Ovary (tissue), 9 donors: ENCODE results near the gene NBDY. TPM values are rescaled to one million over a fixed set of nuclear protein-coding genes. Genes with fewer than 3 reads are reported as not detected.

Experiments
- DNase-seq, 5 donors: peaks; one replicate each; pipeline ENCODE4 v3.0.0-alpha.2; 2019 to 2020
- H3K27ac ChIP-seq, 2 donors: fragments of 200-600 bp; one replicate each; pipeline versions ENCODE4 v1.5.1 to v1.8.0; 2019 to 2022
- H3K27me3 ChIP-seq: fragments of 200-600 bp; one replicate; pipeline ENCODE4 v1.8.0; 2022
- H3K36me3 ChIP-seq: fragments of 200-600 bp; sonication (generic); one replicate; pipeline ENCODE4 v1.5.1; 2019
- H3K4me1 ChIP-seq: one replicate; pipeline ENCODE4 v1.8.1; 2013; ENCODE audit warnings: mild to moderate bottlenecking, moderate library complexity; ENCODE audit not compliant: insufficient read depth
- H3K4me3 ChIP-seq: fragments of 200-600 bp; sonication (generic); one replicate; pipeline ENCODE4 v1.5.1; 2017
- H3K9me3 ChIP-seq, 2 donors: fragments of 200-600 bp in 1 of 2; sonication (generic) in 1 of 2; one replicate each; pipeline versions ENCODE4 v1.5.1 to v1.8.1; 2013 to 2019; ENCODE audit warnings: mild to moderate bottlenecking in 1 of 2, moderate library complexity in 1 of 2
- EP300 ChIP-seq: sonication (generic); formaldehyde crosslinking; IDR thresholded peaks from one replicate; pipeline ENCODE4 v1.6.1; 2017; ENCODE audit warnings: antibody characterized with exemption
- POLR2A ChIP-seq: fragments of 450-650 bp; IDR thresholded peaks from one replicate; pipeline ENCODE4 v1.6.1; 2017; ENCODE audit warnings: antibody characterized with exemption, mild to moderate bottlenecking, moderate library complexity
- WGBS, 3 donors: extraction: QIAGEN DNeasy Blood & Tissue Kit in 1 of 3; methylation state at CpG; one replicate each; pipeline versions ENCODE4 v1.1.5 to v1.1.7; 2013 to 2017; 5-methylcytosine and 5-hydroxymethylcytosine counted together
- intact Hi-C, 4 donors: fragments of 100-400 bp; cut with DNase I; formaldehyde crosslinking; loops; one replicate each; pipeline versions ENCODE4 v1.11.0 to v1.15.1; 2022 to 2023
- polyA plus RNA-seq, 2 donors: library from polyadenylated mRNA; stranded (reverse); fragments of 200-250 nt in 1 of 2; fragments of 350-450 nt in 1 of 2; fragmentation: Illumina TruSeq in 1 of 2; extraction: RNeasy Lipid Tissue Mini Kit (QIAGEN cat#74804) in 1 of 2; gene quantifications; one replicate each; pipeline ENCODE4 v1.2.3, GENCODE V29; 2013 to 2014
- total RNA-seq, 7 donors: library from RNA; depleted of rRNA in 2 of 7; stranded (reverse); fragments of >200 nt in 2 of 7; fragmentation: NEBNext Ultra II Directional in 3 of 7; extraction: Animal tissue kit (Norgen Biotek cat#: 25700) in 3 of 7; gene quantifications; one replicate each; pipeline versions ENCODE4 v1.1.0 to v1.2.4, GENCODE V29; 2016 to 2023
- TF ChIP-seq, protein P1 (sequence below), 3 donors: fragments of 450-650 bp in 2 of 3; fragments of 200-600 bp in 1 of 3; IDR thresholded peaks; one replicate each; pipeline versions ENCODE4 v1.5.1 to v1.8.0; 2016 to 2022; ENCODE audit warnings: antibody characterized with exemption in 3 of 3, mild to moderate bottlenecking in 1 of 3
- donor health status: DM: no; HTN: no; CAD: no; lungs with moderate emphysema.
- donor health status: DM: no; HTN: no; CAD: no.
- donor health status: Bipolar disorder and iron deficiency.
- donor health status: DM: yes; HTN: yes; CAD: no.
- donor health status: DM: no; HTN: no; CAD: no.
- donor health status: DM: yes; HTN: yes; CAD: no.

NBDY gene
- total and polyA plus RNA-seq, 9 donors: 11.9 to 60.9 (median 35.1) TPM

GRCh38 chrX:56784666-56785065 is 55.6 kb downstream of the NBDY start:
- Histone ChIP-seq H3K27ac (no peak overlapping the region), H3K4me3 (no peak overlapping the region), H3K4me1 (peaks cover 1% of the 10 kb centered on the region), H3K9me3 (no peaks in the 10 kb centered on the region), H3K27me3 (no peaks in the 10 kb centered on the region), H3K36me3 (no peaks in the 10 kb centered on the region)
- intact Hi-C loops: no loop called here
- TF ChIP-seq EP300: no peak
- TF ChIP-seq, protein P1, sequence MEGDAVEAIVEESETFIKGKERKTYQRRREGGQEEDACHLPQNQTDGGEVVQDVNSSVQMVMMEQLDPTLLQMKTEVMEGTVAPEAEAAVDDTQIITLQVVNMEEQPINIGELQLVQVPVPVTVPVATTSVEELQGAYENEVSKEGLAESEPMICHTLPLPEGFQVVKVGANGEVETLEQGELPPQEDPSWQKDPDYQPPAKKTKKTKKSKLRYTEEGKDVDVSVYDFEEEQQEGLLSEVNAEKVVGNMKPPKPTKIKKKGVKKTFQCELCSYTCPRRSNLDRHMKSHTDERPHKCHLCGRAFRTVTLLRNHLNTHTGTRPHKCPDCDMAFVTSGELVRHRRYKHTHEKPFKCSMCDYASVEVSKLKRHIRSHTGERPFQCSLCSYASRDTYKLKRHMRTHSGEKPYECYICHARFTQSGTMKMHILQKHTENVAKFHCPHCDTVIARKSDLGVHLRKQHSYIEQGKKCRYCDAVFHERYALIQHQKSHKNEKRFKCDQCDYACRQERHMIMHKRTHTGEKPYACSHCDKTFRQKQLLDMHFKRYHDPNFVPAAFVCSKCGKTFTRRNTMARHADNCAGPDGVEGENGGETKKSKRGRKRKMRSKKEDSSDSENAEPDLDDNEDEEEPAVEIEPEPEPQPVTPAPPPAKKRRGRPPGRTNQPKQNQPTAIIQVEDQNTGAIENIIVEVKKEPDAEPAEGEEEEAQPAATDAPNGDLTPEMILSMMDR (IDR thresholded peaks at IDR 0.05): no peak
- TF ChIP-seq POLR2A: no peak
- DNase-seq: no peak
- 95 to 98% (median 97%) methylated on average over 14 of the region's 14 CpGs for WGBS, 3 donors

DNA sequence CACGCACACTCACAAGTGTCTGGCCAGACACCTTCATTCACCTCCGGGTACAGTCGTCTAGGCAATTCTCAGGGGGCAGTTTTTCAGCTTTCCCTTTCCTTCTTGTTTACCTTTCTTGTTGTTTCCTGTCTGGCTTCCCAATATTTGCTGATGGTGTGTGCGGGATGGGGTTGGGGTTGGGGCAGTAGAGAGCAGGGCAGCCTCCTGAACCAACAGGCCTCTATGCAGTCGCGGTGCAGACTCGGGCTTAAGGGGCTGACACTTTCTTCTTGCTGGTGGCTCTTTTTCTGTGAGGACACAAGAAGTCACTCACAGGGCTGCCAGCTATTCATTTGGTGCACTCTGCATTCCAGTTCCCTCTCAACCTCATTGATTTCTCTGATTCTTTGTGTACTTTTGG is 56.4 kb downstream of the NBDY start:
- no peaks in the 10 kb centered on the region for H3K9me3 ChIP-seq
- TF ChIP-seq, protein P1 (IDR thresholded peaks at IDR 0.05): no peak
- no peak for TF ChIP-seq POLR2A
- no peak for TF ChIP-seq EP300
- no peaks in the 10 kb centered on the region for H3K36me3 ChIP-seq
- peaks cover 1% of the 10 kb centered on the region for H3K4me1 ChIP-seq
- no peak overlapping the region for H3K27ac ChIP-seq
- 91 to 93% (median 92%) methylated on average over 7 of the region's 7 CpGs for WGBS, 3 donors
- H3K4me3 ChIP-seq: no peak overlapping the region
- no peak for DNase-seq
- H3K27me3 ChIP-seq: no peaks in the 10 kb centered on the region
- intact Hi-C loops: no loop called here

DNA sequence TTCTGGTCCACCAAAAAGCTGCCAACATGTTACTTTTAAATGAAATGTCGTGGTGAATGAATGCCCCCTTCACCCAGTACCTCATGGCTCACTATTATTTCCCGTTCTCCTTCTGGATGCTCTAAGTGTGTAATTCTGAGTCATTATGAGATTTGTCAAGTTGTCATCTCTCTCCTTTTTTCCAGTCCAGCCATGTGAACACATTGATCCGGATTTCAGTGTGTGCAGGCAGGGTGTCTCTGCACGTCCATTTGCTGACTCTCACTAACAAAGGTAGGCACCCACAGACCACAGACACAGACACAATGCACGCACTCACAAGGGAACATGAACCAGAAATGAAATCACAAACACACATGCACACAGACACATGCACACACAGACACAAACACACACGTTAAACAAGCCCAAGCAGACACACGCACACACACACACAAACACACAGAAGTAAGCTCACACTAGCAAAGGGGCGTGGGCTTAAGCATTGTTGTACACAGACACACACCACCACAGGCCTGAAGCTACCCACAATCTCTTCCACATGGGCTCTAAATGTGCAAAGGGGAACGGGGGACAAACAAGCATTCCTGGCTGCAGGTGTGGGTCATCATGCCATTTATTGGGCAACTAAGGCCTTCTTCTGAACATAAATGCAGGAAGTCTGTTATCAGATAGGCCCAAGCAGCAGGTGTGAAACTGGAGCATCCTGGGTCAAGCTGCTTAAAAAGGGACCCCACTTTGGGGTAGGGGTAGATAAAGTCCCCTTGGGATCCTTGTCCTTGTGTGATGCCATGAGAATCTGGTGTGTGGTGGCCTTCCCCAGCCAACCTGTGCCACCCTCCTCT is 58.1 kb downstream of the NBDY start:
- Histone ChIP-seq H3K4me3 (no peak overlapping the region), H3K4me1 (peaks cover 1% of the 10 kb centered on the region), H3K36me3 (no peaks in the 10 kb centered on the region), H3K27ac (no peak overlapping the region), H3K9me3 (no peaks in the 10 kb centered on the region), H3K27me3 (no peaks in the 10 kb centered on the region)
- no peak for DNase-seq
- no peak for TF ChIP-seq EP300
- WGBS, 3 donors: 84 to 87% (median 87%) methylated on average over 9 of the region's 9 CpGs
- intact Hi-C loops: no loop called here

- intact Hi-C loops: no loop called here
- WGBS, 3 donors: 76 to 83% (median 78%) methylated on average over 5 of the region's 5 CpGs
- Histone ChIP-seq H3K4me1 (peaks cover under 1% of the 10 kb centered on the region), H3K36me3 (no peaks in the 10 kb centered on the region), H3K4me3 (no peak overlapping the region), H3K27me3 (no peaks in the 10 kb centered on the region), H3K9me3 (no peaks in the 10 kb centered on the region), H3K27ac (no peak overlapping the region)
- no peak for DNase-seq
- no peak for TF ChIP-seq POLR2A
- no peak for TF ChIP-seq EP300
- TF ChIP-seq, protein P1 (IDR thresholded peaks at IDR 0.05): no peak
Observed at GRCh38 chrX:56787734-56788152, 58.7 kb downstream of the NBDY start.

DNA sequence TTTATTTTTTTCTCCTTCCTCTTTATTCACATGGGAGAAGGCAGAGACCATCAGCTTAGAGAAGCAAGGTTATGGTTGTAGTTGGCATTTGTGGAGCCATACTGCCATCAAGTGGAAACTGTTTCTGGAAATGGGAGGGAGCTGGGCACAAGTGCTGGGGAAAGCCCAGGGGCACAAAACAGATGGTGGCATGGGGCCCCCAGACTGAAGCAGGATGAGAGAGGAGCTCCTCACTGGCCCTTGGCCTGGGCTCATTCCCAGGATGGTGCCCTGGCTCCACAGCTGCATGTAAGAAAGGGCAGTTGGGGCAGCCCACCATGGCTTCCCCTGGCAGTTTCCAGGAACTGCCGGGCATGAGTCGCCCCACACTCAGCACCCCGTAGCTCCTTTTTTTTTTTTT is 59.2 kb downstream of the NBDY start:
- WGBS, 3 donors: 47 to 58% (median 54%) methylated on average over 3 of the region's 3 CpGs
- no peaks in the 10 kb centered on the region for H3K4me1 ChIP-seq
- peak overlapping the region in 1 of 2 donors; percentile 30 for H3K27ac ChIP-seq
- no peak for TF ChIP-seq EP300
- TF ChIP-seq POLR2A: no peak
- TF ChIP-seq, protein P1 (IDR thresholded peaks at IDR 0.05): no peak
- no peaks in the 10 kb centered on the region for H3K27me3 ChIP-seq
- intact Hi-C loops: no loop called here
- H3K4me3 ChIP-seq: no peak overlapping the region
- H3K9me3 ChIP-seq: no peaks in the 10 kb centered on the region
- H3K36me3 ChIP-seq: no peaks in the 10 kb centered on the region
- DNase-seq: peak in 2 of 5 donors; percentile 48 to 55
